RWPE1 (cell line): ENCODE data around the gene C17orf50.

ENCODE experiments used
- CTCF ChIA-PET: fragments of 350-600 bp; sonication (Branson Sonifier 250); formaldehyde crosslinking; extraction: SDS; loops from one replicate; lab custom pipeline; 2021; lab: Yijun Ruan, JAX
- POLR2A ChIA-PET: fragments of 400-600 bp; formaldehyde crosslinking; extraction: SDS; loops from one replicate; lab custom pipeline; 2020; ENCODE audit warnings: antibody characterized with exemption; ENCODE audit not compliant: low non-redundant PET; lab: Yijun Ruan, JAX
- DNase-seq: peaks from one replicate; pipeline ENCODE4 v3.0.0; 2012; ENCODE audit warnings: low spot score
- H3K27ac ChIP-seq: fragments of 450-650 bp; 2 replicates; pipeline ENCODE4 v1.5.1; 2017
- CTCF ChIP-seq: fragments of 450-650 bp; conservative IDR thresholded peaks from 2 replicates; pipeline ENCODE4 v1.5.1; 2017; ENCODE audit warnings: low read depth, mild to moderate bottlenecking

C17orf50 gene

GRCh38 chr17:35738519-35739133 lies 22.1 kb upstream of the C17orf50 start:
- CTCF ChIA-PET = interaction anchor here (0.8 kb wide), 1 partner anchor 9 kb away, joined by 3 read pairs; no protein-coding TSS in a partner anchor
- POLR2A ChIA-PET = no interaction called here
- H3K27ac ChIP-seq = no peak overlapping the region
- TF ChIP-seq CTCF = no peak
- no peak for DNase-seq

GRCh38 chr17:35740216-35740615 lies 20.5 kb upstream of the C17orf50 start:
- ChIA-PET POLR2A (no interaction called here), CTCF (interaction anchor here (0.6 to 1.5 kb wide), 2 partner anchors 129 to 1744 kb away, joined by 3 to 4 read pairs; no protein-coding TSS in a partner anchor)
- no peak for DNase-seq
- no peak overlapping the region for H3K27ac ChIP-seq
- no peak for TF ChIP-seq CTCF

GRCh38 chr17:35740997-35741931 lies 19.4 kb upstream of the C17orf50 start:
- CTCF ChIA-PET = interaction anchor here (0.5 to 1.5 kb wide), 4 partner anchors 27 to 134 kb away, joined by 3 to 4 read pairs (median 4); no protein-coding TSS in a partner anchor
- POLR2A ChIA-PET = interaction anchor here (0.7 kb wide), 1 partner anchor 18 kb away, joined by 7 read pairs; no protein-coding TSS in a partner anchor
- TF ChIP-seq CTCF = no peak
- DNase-seq = no peak
- no peak overlapping the region for H3K27ac ChIP-seq

GRCh38 chr17:35742496-35742895 lies 18.2 kb upstream of the C17orf50 start:
- CTCF ChIA-PET = interaction anchor here (1.0 to 2.2 kb wide), 2 partner anchors 37 to 129 kb away, joined by 3 to 5 read pairs; no protein-coding TSS in a partner anchor
- POLR2A ChIA-PET = no interaction called here
- no peak for DNase-seq
- no peak overlapping the region for H3K27ac ChIP-seq
- no peak for TF ChIP-seq CTCF

GRCh38 chr17:35742896-35743477 lies 17.7 kb upstream of the C17orf50 start:
- no peak for TF ChIP-seq CTCF
- H3K27ac ChIP-seq = no peak overlapping the region
- CTCF ChIA-PET = interaction anchor here (0.5 to 2.2 kb wide), 3 partner anchors 38 to 279 kb away, joined by 3 to 5 read pairs (median 4); no protein-coding TSS in a partner anchor
- POLR2A ChIA-PET = no interaction called here
- DNase-seq = no peak
